ENCODE results near the gene ZNF217.

DNA sequence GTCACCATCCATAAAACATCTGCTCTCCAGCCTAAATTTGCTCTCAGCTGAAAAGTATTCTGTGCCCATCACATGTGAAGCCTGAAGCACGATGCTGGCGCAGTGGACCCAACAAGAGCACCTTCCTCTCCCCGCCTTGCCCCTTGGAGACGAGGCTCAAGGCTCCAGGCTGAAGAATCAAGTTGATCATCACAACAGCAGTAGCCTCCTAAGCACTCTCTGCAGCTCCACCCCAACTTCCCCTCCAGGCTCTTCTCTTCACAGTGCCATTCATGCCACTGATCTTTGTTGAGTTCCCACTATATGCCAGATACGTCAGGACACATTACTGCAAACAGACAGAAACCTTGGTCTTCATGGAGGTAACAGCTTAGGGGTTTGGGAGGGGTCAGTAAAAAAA, 41.6 kb upstream of the ZNF217 start:
- TF ChIP-seq, protein P1, sequence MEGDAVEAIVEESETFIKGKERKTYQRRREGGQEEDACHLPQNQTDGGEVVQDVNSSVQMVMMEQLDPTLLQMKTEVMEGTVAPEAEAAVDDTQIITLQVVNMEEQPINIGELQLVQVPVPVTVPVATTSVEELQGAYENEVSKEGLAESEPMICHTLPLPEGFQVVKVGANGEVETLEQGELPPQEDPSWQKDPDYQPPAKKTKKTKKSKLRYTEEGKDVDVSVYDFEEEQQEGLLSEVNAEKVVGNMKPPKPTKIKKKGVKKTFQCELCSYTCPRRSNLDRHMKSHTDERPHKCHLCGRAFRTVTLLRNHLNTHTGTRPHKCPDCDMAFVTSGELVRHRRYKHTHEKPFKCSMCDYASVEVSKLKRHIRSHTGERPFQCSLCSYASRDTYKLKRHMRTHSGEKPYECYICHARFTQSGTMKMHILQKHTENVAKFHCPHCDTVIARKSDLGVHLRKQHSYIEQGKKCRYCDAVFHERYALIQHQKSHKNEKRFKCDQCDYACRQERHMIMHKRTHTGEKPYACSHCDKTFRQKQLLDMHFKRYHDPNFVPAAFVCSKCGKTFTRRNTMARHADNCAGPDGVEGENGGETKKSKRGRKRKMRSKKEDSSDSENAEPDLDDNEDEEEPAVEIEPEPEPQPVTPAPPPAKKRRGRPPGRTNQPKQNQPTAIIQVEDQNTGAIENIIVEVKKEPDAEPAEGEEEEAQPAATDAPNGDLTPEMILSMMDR (IDR thresholded peaks at IDR 0.05) = no peak
- TF ChIP-seq POLR2A (IDR thresholded peaks at IDR 0.05) = no peak

All from right lobe of liver (tissue), 4 donors.